Central memory CD8-positive, alpha-beta T cell (primary cell): ENCODE measurements around the gene ACTN2.

Experiments used
- ATAC-seq: fragments of 150-1000 bp; cut with Tn5 transposase; replicated peaks from 2 replicates; pipeline ENCODE4 v1.10.0; 2022; ENCODE audit warnings: mild to moderate bottlenecking, moderate FRiP score, moderate number of reproducible peaks; ENCODE audit not compliant: poor library complexity, severe bottlenecking; ENCODE audit errors: extremely low read depth
- DNase-seq, 2 donors: peaks; one replicate each; pipeline ENCODE4 v3.0.0; 2021; ENCODE audit warnings: low spot score in 2 of 2
- H3K27ac Mint-ChIP-seq: one replicate; pipeline ENCODE4 v1.8.0; 2022; ENCODE audit warnings: low read depth, mild to moderate bottlenecking, moderate library complexity, mixed read lengths
- H3K27me3 Mint-ChIP-seq: one replicate; pipeline ENCODE4 v1.8.0; 2022; ENCODE audit warnings: mixed read lengths
- H3K36me3 Mint-ChIP-seq: one replicate; pipeline ENCODE4 v1.8.0; 2022; ENCODE audit warnings: mild to moderate bottlenecking, moderate library complexity, mixed read lengths; ENCODE audit not compliant: insufficient read depth
- H3K4me1 Mint-ChIP-seq: one replicate; pipeline ENCODE4 v1.8.0; 2022; ENCODE audit warnings: mixed read lengths
- H3K4me3 Mint-ChIP-seq: one replicate; pipeline ENCODE4 v1.8.0; 2022; ENCODE audit warnings: mild to moderate bottlenecking, moderate library complexity, mixed read lengths
- H3K9me3 Mint-ChIP-seq: one replicate; pipeline ENCODE4 v1.8.0; 2022; ENCODE audit warnings: mixed read lengths

Gene ACTN2

GRCh38 chr1:236700903-236701302, 14.6 kb downstream of the ACTN2 start:
- Mint-ChIP-seq H3K27me3 (peaks cover 58% of the 10 kb centered on the region), H3K27ac (no peak overlapping the region), H3K36me3 (peaks cover 1% of the 10 kb centered on the region), H3K9me3 (no peaks in the 10 kb centered on the region), H3K4me3 (no peak overlapping the region), H3K4me1 (no peaks in the 10 kb centered on the region)
- no peak for DNase-seq
- ATAC-seq, result no peak

- Mint-ChIP-seq H3K27me3 (peaks cover 50% of the 10 kb centered on the region), H3K36me3 (no peaks in the 10 kb centered on the region), H3K4me3 (no peak overlapping the region), H3K4me1 (no peaks in the 10 kb centered on the region), H3K9me3 (no peaks in the 10 kb centered on the region), H3K27ac (no peak overlapping the region)
- ATAC-seq (no peak), DNase-seq (no peak)
These were observed 15.5 kb downstream of the ACTN2 start for GRCh38 chr1:236701782-236702181.

- Mint-ChIP-seq H3K27me3 (peaks cover 43% of the 10 kb centered on the region), H3K27ac (no peak overlapping the region), H3K4me3 (no peak overlapping the region), H3K4me1 (no peaks in the 10 kb centered on the region), H3K36me3 (no peaks in the 10 kb centered on the region), H3K9me3 (no peaks in the 10 kb centered on the region)
- no peak for ATAC-seq
- no peak for DNase-seq
These were observed 16.6 kb downstream of the ACTN2 start for GRCh38 chr1:236702791-236703394.

DNA sequence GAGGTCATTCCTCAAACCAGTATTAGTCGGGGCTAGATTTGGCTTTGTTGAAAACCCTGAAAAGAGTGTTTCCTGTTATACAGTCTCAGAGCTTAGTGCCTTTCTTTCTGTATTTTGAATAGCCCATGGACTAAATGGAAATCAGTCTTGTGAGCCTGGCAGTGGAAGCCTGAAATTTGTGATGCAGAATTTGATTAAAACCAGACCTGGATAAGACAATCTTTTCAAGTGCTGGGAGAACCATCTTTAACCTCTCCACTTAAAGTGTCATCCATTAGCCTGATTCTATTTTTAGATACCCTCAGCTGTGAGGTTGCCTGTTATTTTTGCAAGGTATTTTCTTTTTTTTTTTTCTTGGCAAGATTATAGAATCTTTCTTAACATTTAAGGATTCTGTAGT, 19.5 kb downstream of the ACTN2 start:
- peaks cover 40% of the 10 kb centered on the region for H3K27me3 Mint-ChIP-seq
- no peaks in the 10 kb centered on the region for H3K36me3 Mint-ChIP-seq
- no peak overlapping the region for H3K4me3 Mint-ChIP-seq
- ATAC-seq (no peak), DNase-seq (no peak)
- H3K27ac Mint-ChIP-seq, result no peak overlapping the region
- no peaks in the 10 kb centered on the region for H3K9me3 Mint-ChIP-seq
- H3K4me1 Mint-ChIP-seq, result no peaks in the 10 kb centered on the region

DNA sequence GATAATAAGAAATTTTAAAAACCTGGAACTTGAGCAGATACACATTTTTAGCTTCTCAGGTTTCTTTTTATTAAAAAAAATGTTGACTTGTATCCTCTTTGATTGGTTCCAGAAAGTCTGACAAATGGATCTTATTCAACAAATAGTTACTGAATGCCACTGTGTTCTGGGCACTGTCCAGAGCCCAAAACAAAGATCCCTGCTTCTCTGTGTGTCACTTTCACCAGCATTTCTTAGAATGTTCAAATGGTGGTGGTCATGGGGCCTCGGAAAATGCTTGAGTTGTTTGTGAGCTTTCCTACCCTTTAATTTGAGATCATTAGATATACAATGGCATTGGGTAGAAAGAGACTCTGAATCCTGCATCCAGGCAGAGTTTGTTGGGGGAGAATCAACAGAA, 19.9 kb downstream of the ACTN2 start:
- ATAC-seq (no peak), DNase-seq (no peak)
- Mint-ChIP-seq H3K27me3 (peaks cover 41% of the 10 kb centered on the region), H3K4me3 (no peak overlapping the region), H3K4me1 (no peaks in the 10 kb centered on the region), H3K36me3 (no peaks in the 10 kb centered on the region), H3K9me3 (no peaks in the 10 kb centered on the region), H3K27ac (no peak overlapping the region)

DNA sequence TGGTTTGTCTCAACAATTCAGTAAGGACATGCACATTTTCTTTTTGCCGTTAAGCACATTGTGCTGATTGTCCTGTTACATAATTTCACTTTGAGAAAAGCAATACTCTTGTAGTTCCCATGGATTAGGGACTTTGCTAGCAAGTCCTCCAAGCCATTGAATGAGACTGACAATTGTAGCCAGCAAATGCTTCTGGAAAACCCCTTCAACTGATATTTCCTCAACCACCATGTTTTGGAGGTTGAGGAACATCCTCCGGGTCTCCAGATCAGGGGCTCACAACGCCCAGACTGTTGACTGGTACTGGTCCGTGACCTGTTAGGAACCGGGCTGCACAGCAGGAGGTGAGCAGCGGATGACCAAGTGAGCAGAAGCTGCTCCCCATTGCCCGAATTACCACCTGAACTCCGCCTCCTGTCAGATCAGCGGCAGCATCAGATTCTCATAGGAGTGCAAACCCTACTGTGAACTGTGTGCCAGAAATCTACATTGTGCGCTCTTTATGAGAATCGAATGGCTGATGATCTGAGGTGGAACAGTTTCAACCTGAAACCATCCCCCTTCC, 24.1 kb downstream of the ACTN2 start:
- no peak overlapping the region for H3K27ac Mint-ChIP-seq
- H3K27me3 Mint-ChIP-seq, result peaks cover 33% of the 10 kb centered on the region
- H3K36me3 Mint-ChIP-seq, result no peaks in the 10 kb centered on the region
- no peak overlapping the region for H3K4me3 Mint-ChIP-seq
- ATAC-seq (no peak), DNase-seq (no peak)
- H3K9me3 Mint-ChIP-seq, result no peaks in the 10 kb centered on the region
- no peaks in the 10 kb centered on the region for H3K4me1 Mint-ChIP-seq

GRCh38 chr1:236716160-236716559, 29.9 kb downstream of the ACTN2 start:
- no peaks in the 10 kb centered on the region for H3K9me3 Mint-ChIP-seq
- ATAC-seq (no peak), DNase-seq (no peak)
- H3K27me3 Mint-ChIP-seq, result peaks cover 66% of the 10 kb centered on the region
- no peaks in the 10 kb centered on the region for H3K36me3 Mint-ChIP-seq
- H3K4me1 Mint-ChIP-seq, result no peaks in the 10 kb centered on the region
- H3K4me3 Mint-ChIP-seq, result no peak overlapping the region
- H3K27ac Mint-ChIP-seq, result no peak overlapping the region

GRCh38 chr1:236717811-236718210, 31.5 kb downstream of the ACTN2 start:
- H3K4me3 Mint-ChIP-seq, result no peak overlapping the region
- no peaks in the 10 kb centered on the region for H3K4me1 Mint-ChIP-seq
- H3K27me3 Mint-ChIP-seq, result peaks cover 52% of the 10 kb centered on the region
- no peak overlapping the region for H3K27ac Mint-ChIP-seq
- no peaks in the 10 kb centered on the region for H3K36me3 Mint-ChIP-seq
- H3K9me3 Mint-ChIP-seq, result no peaks in the 10 kb centered on the region
- ATAC-seq (no peak), DNase-seq (no peak)

DNA sequence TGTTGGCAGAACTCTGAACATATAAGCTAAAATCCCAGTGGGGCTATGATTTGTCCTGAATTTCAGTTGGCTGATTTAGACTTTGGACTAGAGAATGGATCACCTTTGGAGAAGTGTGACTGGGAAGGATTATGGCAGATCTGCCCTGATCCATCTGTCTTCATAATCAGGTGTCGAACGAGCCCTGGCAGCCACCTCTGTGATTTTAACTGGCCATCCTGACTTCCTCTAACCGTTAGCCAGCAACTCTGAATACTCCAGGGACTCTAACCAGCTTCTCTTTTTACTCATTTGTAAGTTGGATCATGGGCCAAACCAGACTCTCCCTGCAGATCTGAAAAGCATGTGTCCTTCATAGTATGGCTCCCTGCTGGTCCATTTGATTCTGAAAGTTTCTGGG, 32.0 kb downstream of the ACTN2 start:
- Mint-ChIP-seq H3K4me3 (no peak overlapping the region), H3K4me1 (no peaks in the 10 kb centered on the region), H3K36me3 (no peaks in the 10 kb centered on the region), H3K27ac (no peak overlapping the region), H3K27me3 (peaks cover 52% of the 10 kb centered on the region), H3K9me3 (no peaks in the 10 kb centered on the region)
- DNase-seq, result no peak
- no peak for ATAC-seq

GRCh38 chr1:236720206-236720605, 33.9 kb downstream of the ACTN2 start:
- ATAC-seq, result no peak
- no peak for DNase-seq
- no peaks in the 10 kb centered on the region for H3K4me1 Mint-ChIP-seq
- no peaks in the 10 kb centered on the region for H3K36me3 Mint-ChIP-seq
- no peak overlapping the region for H3K4me3 Mint-ChIP-seq
- no peak overlapping the region for H3K27ac Mint-ChIP-seq
- no peaks in the 10 kb centered on the region for H3K9me3 Mint-ChIP-seq
- peaks cover 52% of the 10 kb centered on the region for H3K27me3 Mint-ChIP-seq

DNA sequence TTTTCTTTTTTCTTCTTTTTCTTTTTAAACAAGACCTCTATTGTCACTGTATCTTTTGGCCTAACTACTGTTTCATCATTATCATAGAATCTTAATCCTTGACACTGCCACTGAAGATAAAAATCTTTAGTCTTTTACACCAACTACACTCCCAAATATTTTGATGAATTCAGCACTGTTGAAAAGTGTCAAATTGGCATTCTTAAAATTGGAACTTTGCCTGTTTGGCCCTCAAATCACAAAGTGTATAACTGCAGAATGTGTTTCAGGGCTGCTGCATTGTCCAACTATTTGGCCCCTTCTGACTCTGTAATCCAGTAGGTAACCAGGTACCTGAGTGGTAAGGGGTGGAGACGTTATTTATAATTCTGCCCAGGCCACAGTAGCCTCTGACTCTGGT, 34.3 kb downstream of the ACTN2 start:
- H3K4me3 Mint-ChIP-seq, result no peak overlapping the region
- H3K27ac Mint-ChIP-seq, result no peak overlapping the region
- H3K27me3 Mint-ChIP-seq, result peaks cover 52% of the 10 kb centered on the region
- DNase-seq, result no peak
- no peaks in the 10 kb centered on the region for H3K4me1 Mint-ChIP-seq
- H3K36me3 Mint-ChIP-seq, result no peaks in the 10 kb centered on the region
- H3K9me3 Mint-ChIP-seq, result no peaks in the 10 kb centered on the region
- no peak for ATAC-seq

DNA sequence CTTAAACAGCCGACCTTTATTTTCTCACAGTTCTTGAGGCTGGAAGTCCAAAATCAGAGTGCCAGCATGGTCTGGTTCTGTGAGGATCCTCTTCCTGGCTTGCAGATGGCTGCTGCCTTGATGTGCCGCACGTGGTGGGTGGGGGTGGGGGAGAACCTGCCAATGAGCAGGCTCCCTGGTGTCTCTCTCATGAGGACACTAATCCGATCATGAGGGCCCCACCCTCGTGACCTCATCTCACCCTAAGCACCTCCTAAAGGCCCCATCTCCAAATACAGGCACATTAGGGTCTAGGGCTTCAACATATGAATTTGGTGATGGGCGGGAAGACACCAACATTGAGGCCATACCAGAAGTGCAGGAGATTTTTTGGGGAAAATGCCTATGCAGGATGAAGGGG, 37.8 kb downstream of the ACTN2 start:
- peaks cover 41% of the 10 kb centered on the region for H3K27me3 Mint-ChIP-seq
- H3K9me3 Mint-ChIP-seq, result no peaks in the 10 kb centered on the region
- DNase-seq (no peak), ATAC-seq (no peak)
- no peaks in the 10 kb centered on the region for H3K4me1 Mint-ChIP-seq
- H3K4me3 Mint-ChIP-seq, result no peak overlapping the region
- H3K36me3 Mint-ChIP-seq, result no peaks in the 10 kb centered on the region
- H3K27ac Mint-ChIP-seq, result no peak overlapping the region

DNA sequence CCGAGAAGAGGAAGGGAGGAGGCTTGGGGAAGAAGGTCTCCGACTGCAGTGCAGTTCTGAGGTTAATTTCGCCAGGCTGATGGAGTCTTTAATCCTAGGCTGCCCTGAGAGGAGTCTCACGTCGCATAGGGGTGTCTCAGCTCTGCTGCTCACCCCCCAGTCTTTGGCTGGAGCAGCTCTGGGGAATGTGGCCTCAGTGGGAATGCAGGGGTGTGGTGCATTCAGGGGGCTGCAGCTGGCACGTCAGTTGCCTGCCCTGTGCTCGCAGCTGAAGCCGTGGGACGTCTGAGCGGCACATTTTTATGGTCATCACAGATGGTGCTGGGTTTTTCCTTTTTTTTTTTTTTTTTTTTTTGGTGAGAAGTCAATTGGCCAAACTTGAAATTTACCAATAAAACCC, 38.2 kb downstream of the ACTN2 start:
- Mint-ChIP-seq H3K27me3 (peaks cover 36% of the 10 kb centered on the region), H3K36me3 (no peaks in the 10 kb centered on the region), H3K9me3 (no peaks in the 10 kb centered on the region), H3K4me1 (no peaks in the 10 kb centered on the region), H3K27ac (no peak overlapping the region), H3K4me3 (no peak overlapping the region)
- ATAC-seq (no peak), DNase-seq (no peak)
